WTC11 (cell line): ENCODE data around the gene GSTO1. TPM values are rescaled to one million over a fixed set of nuclear protein-coding genes. Genes with fewer than 3 reads are reported as not detected.

Experiments used
- ATAC-seq: fragments of 200-7000 bp; cut with Tn5 transposase; 2 replicates; pipeline ENCODE4 v1.10.0; 2021; ENCODE audit warnings: mild to moderate bottlenecking, moderate library complexity
- CTCF ChIA-PET: fragments of 300-600 bp; sonication (Branson Sonifier 250); formaldehyde crosslinking; loops from one replicate; lab custom pipeline; 2021; ENCODE audit warnings: antibody characterized with exemption; lab: Charles Lee
- POLR2A ChIA-PET: fragments of 350-600 bp; sonication (Branson Sonifier 250); formaldehyde crosslinking; loops from one replicate; lab custom pipeline; 2021; ENCODE audit warnings: antibody characterized with exemption; lab: Charles Lee
- DNase-seq: peaks from one replicate; pipeline ENCODE4 v3.0.0; 2021; ENCODE audit warnings: low spot score
- H3K27ac Mint-ChIP-seq: 2 replicates; pipeline ENCODE4 v1.8.0; 2021; ENCODE audit warnings: mixed read lengths
- H3K27me3 Mint-ChIP-seq: 2 replicates; pipeline ENCODE4 v1.8.0; 2021; ENCODE audit warnings: low read depth, mild to moderate bottlenecking, moderate library complexity, mixed read lengths
- H3K36me3 Mint-ChIP-seq: 2 replicates; pipeline ENCODE4 v1.8.0; 2021; ENCODE audit warnings: mixed read lengths
- H3K4me1 Mint-ChIP-seq: 2 replicates; pipeline ENCODE4 v1.8.0; 2022; ENCODE audit warnings: mixed read lengths
- H3K4me3 Mint-ChIP-seq: 2 replicates; pipeline ENCODE4 v1.8.0; 2021; ENCODE audit warnings: mild to moderate bottlenecking, moderate library complexity, mixed read lengths
- H3K9me3 Mint-ChIP-seq: 2 replicates; pipeline ENCODE4 v1.8.0; 2021; ENCODE audit warnings: mixed read lengths
- AFF4 ChIP-seq: sonication (generic); formaldehyde crosslinking; IDR thresholded peaks from 2 replicates; pipeline ENCODE4 v1.8.1; 2023; ENCODE audit warnings: mild to moderate bottlenecking, missing genetic modification reagents, borderline replicate concordance
- ELF4 ChIP-seq: sonication (generic); formaldehyde crosslinking; IDR thresholded peaks from 2 replicates; pipeline ENCODE4 v1.8.1; 2022; ENCODE audit warnings: low read depth, mild to moderate bottlenecking, moderate library complexity, missing genetic modification reagents
- GABPB1 ChIP-seq: sonication (generic); formaldehyde crosslinking; IDR thresholded peaks from 2 replicates; pipeline ENCODE4 v1.8.1; 2023; ENCODE audit warnings: mild to moderate bottlenecking, missing genetic modification reagents
- GRHL2 ChIP-seq: fragments of 250-450 bp; sonication (Bioruptor Pico); IDR thresholded peaks from 2 replicates; pipeline ENCODE4 v1.8.0; 2022; ENCODE audit warnings: mild to moderate bottlenecking, moderate library complexity; ENCODE audit not compliant: insufficient replicate concordance, severe bottlenecking
- TCF7 ChIP-seq: sonication (generic); formaldehyde crosslinking; IDR thresholded peaks from 2 replicates; pipeline ENCODE4 v1.8.0; 2022; ENCODE audit warnings: mild to moderate bottlenecking, low read depth, missing genetic modification reagents, moderate library complexity
- TEAD1 ChIP-seq: sonication (generic); formaldehyde crosslinking; IDR thresholded peaks from 2 replicates; pipeline ENCODE4 v1.8.0; 2022; ENCODE audit warnings: mild to moderate bottlenecking, missing genetic modification reagents
- ZNF532 ChIP-seq: fragments of 250-450 bp; sonication (Bioruptor Pico); IDR thresholded peaks from 2 replicates; pipeline ENCODE4 v1.9.0; 2021; ENCODE audit warnings: mild to moderate bottlenecking, borderline replicate concordance
- ZNF671 ChIP-seq: fragments of 250-450 bp; sonication (Bioruptor Pico); IDR thresholded peaks from 2 replicates; pipeline ENCODE4 v1.8.0; 2021; ENCODE audit warnings: mild to moderate bottlenecking
- total RNA-seq: library from RNA; stranded (reverse); gene quantifications from 3 replicates; pipeline ENCODE4 v1.2.3, GENCODE V29; 2021
- TF ChIP-seq, protein P1 (sequence below): sonication (generic); formaldehyde crosslinking; conservative IDR thresholded peaks from 2 replicates; pipeline ENCODE4 v1.8.1; 2022; ENCODE audit warnings: mild to moderate bottlenecking, missing genetic modification reagents
- TF ChIP-seq, protein P2 (sequence below): sonication (generic); formaldehyde crosslinking; IDR thresholded peaks from 2 replicates; pipeline ENCODE4 v1.8.1; 2023; ENCODE audit warnings: mild to moderate bottlenecking, missing genetic modification reagents

The GSTO1 gene
- total RNA-seq, 1 experiment from 2014 or later = 87.9 TPM

- TF ChIP-seq AFF4 (no peak), GRHL2 (no peak), TCF7 (no peak), TEAD1 (no peak), ZNF532 (no peak)
- TF ChIP-seq, protein P1, sequence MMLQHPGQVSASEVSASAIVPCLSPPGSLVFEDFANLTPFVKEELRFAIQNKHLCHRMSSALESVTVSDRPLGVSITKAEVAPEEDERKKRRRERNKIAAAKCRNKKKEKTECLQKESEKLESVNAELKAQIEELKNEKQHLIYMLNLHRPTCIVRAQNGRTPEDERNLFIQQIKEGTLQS (CRISPR knock-in tag) = no peak
- Mint-ChIP-seq H3K4me3 (peak overlapping the region; percentile 8; the same call in 1 of the 2 replicates), H3K27ac (no peak overlapping the region), H3K36me3 (peaks cover 3% of the 10 kb centered on the region; the same call in 1 of the 2 replicates), H3K4me1 (peaks cover 60% of the 10 kb centered on the region), H3K9me3 (peaks cover 20% of the 10 kb centered on the region), H3K27me3 (peaks cover 13% of the 10 kb centered on the region)
- CTCF ChIA-PET = interaction anchor here (2.5 to 5.0 kb wide), 2 partner anchors 22 to 224 kb away, joined by 6 to 56 read pairs; no protein-coding TSS in a partner anchor
- DNase-seq (no peak), ATAC-seq (no peak)
- POLR2A ChIA-PET = interaction anchor here (1.9 kb wide), 1 partner anchor 17 kb away, joined by 6 read pairs; the partner anchor contains the start of gene GSTO2
Observed at GRCh38 chr10:104252368-104252767, 2.3 kb upstream of the GSTO1 start.

DNA sequence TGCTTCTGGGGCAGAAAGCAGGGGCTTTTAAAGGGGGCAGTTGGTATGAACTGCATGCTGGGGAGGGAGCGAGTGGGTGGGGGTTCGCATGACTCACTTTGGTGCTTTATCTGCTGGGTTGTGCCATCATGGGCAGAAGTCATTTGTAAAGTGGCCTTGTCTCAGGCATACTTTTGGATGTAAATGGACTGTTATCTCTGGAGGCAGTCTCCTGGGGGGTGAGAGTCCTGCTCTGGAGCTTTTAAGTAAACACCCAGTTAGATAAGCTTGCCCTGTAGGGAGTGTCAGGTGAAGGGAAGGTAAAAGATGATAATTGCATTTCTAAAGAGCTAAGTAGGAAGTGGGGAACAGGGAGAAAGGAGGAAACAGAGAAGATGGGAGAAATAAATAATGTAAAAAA is 1.6 kb upstream of the GSTO1 start:
- Mint-ChIP-seq H3K36me3 (peaks cover 6% of the 10 kb centered on the region), H3K27me3 (peaks cover 13% of the 10 kb centered on the region), H3K9me3 (peaks cover 18% of the 10 kb centered on the region), H3K4me1 (peaks cover 60% of the 10 kb centered on the region), H3K4me3 (peak overlapping the region; percentile 81), H3K27ac (peak overlapping the region; percentile 87)
- TF ChIP-seq ZNF671 (CRISPR knock-in tag) (no peak), GABPB1 (CRISPR knock-in tag) (peak; percentile 48; the same call in 1 of the 2 replicates)
- POLR2A ChIA-PET = interaction anchor here (1.0 to 1.9 kb wide), 2 partner anchors 16 to 131 kb away, joined by 3 to 6 read pairs; partner anchors contain the start of genes GSTO2 and SFR1
- no peak for DNase-seq
- CTCF ChIA-PET = interaction anchor here (0.7 to 5.0 kb wide), 7 partner anchors 20 to 271 kb away, joined by 3 to 56 read pairs (median 5); partner anchors contain the start of gene SFR1
- peak; percentile 4; the same call in 1 of the 2 replicates for ATAC-seq

GRCh38 chr10:104253606-104254410 is 884 bp upstream of the GSTO1 start:
- Mint-ChIP-seq H3K4me3 (peak overlapping the region; percentile 81), H3K27me3 (peaks cover 13% of the 10 kb centered on the region), H3K9me3 (peaks cover 11% of the 10 kb centered on the region), H3K36me3 (peaks cover 11% of the 10 kb centered on the region), H3K4me1 (peaks cover 60% of the 10 kb centered on the region), H3K27ac (peak overlapping the region; percentile 87)
- POLR2A ChIA-PET = interaction anchor here (0.6 to 1.9 kb wide), 5 partner anchors 15 to 132 kb away, joined by 3 to 6 read pairs (median 4); partner anchors contain the start of genes GSTO2, ITPRIP and SFR1
- DNase-seq = peak; percentile 23
- ATAC-seq = peak; percentile 37
- CTCF ChIA-PET = interaction anchor here (0.7 to 5.0 kb wide), 13 partner anchors 21 to 369 kb away, joined by 3 to 56 read pairs (median 5); partner anchors contain the start of genes CFAP58 and SFR1
- TF ChIP-seq, protein P2, sequence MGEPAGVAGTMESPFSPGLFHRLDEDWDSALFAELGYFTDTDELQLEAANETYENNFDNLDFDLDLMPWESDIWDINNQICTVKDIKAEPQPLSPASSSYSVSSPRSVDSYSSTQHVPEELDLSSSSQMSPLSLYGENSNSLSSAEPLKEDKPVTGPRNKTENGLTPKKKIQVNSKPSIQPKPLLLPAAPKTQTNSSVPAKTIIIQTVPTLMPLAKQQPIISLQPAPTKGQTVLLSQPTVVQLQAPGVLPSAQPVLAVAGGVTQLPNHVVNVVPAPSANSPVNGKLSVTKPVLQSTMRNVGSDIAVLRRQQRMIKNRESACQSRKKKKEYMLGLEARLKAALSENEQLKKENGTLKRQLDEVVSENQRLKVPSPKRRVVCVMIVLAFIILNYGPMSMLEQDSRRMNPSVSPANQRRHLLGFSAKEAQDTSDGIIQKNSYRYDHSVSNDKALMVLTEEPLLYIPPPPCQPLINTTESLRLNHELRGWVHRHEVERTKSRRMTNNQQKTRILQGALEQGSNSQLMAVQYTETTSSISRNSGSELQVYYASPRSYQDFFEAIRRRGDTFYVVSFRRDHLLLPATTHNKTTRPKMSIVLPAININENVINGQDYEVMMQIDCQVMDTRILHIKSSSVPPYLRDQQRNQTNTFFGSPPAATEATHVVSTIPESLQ (CRISPR knock-in tag) = no peak
- TF ChIP-seq AFF4 = no peak
- TF ChIP-seq ELF4 (CRISPR knock-in tag) = no peak
